Type B pancreatic cell (in vitro differentiated cells): ENCODE measurements around the gene AANAT. TPM values are rescaled to one million over a fixed set of nuclear protein-coding genes. Genes with fewer than 3 reads are reported as not detected.

ENCODE experiments used
- DNase-seq: peaks from one replicate; pipeline ENCODE4 v3.0.0; 2021; ENCODE audit warnings: mixed read lengths; ENCODE audit not compliant: unreplicated experiment; ENCODE audit errors: extremely low spot score
- H3K27ac Mint-ChIP-seq: 2 replicates; pipeline ENCODE4 v1.8.0; 2021; ENCODE audit warnings: mild to moderate bottlenecking, mixed read lengths
- H3K27me3 Mint-ChIP-seq: 2 replicates; pipeline ENCODE4 v1.8.0; 2021; ENCODE audit warnings: mixed read lengths
- H3K36me3 Mint-ChIP-seq: 2 replicates; pipeline ENCODE4 v1.8.0; 2021; ENCODE audit warnings: mixed read lengths
- H3K4me1 Mint-ChIP-seq: one replicate; pipeline ENCODE4 v1.8.0; 2021; ENCODE audit warnings: mixed read lengths; ENCODE audit not compliant: unreplicated experiment
- H3K4me3 Mint-ChIP-seq: 2 replicates; pipeline ENCODE4 v1.8.0; 2021; ENCODE audit warnings: mild to moderate bottlenecking, mixed read lengths
- H3K9me3 Mint-ChIP-seq: 2 replicates; pipeline ENCODE4 v1.8.0; 2021; ENCODE audit warnings: mixed read lengths
- CTCF ChIP-seq: fragments of 200-600 bp; sonication (generic); conservative IDR thresholded peaks from 2 replicates; pipeline ENCODE4 v1.5.0; 2021; ENCODE audit warnings: antibody characterized with exemption, mild to moderate bottlenecking
- total RNA-seq: library from RNA; stranded (reverse); gene quantifications from 2 replicates; pipeline ENCODE4 v1.2.1, GENCODE V29; 2021; ENCODE audit warnings: low replicate concordance

Gene AANAT
- total RNA-seq, 1 donor from 2014 or later: not detected

GRCh38 chr17:76496464-76496863 is 29.1 kb downstream of the AANAT start:
- no peak overlapping the region for H3K27ac Mint-ChIP-seq
- no peak overlapping the region for H3K4me3 Mint-ChIP-seq
- H3K9me3 Mint-ChIP-seq: no peaks in the 10 kb centered on the region
- no peak for TF ChIP-seq CTCF
- H3K36me3 Mint-ChIP-seq: no peaks in the 10 kb centered on the region
- DNase-seq: no peak
- peaks cover 6% of the 10 kb centered on the region for H3K27me3 Mint-ChIP-seq
- peaks cover 34% of the 10 kb centered on the region for H3K4me1 Mint-ChIP-seq

GRCh38 chr17:76497699-76497978 is 30.2 kb downstream of the AANAT start:
- no peak overlapping the region for H3K27ac Mint-ChIP-seq
- H3K36me3 Mint-ChIP-seq: no peaks in the 10 kb centered on the region
- TF ChIP-seq CTCF: no peak
- no peaks in the 10 kb centered on the region for H3K9me3 Mint-ChIP-seq
- H3K4me3 Mint-ChIP-seq: no peak overlapping the region
- H3K27me3 Mint-ChIP-seq: peaks cover 11% of the 10 kb centered on the region
- no peak for DNase-seq
- H3K4me1 Mint-ChIP-seq: peaks cover 39% of the 10 kb centered on the region

GRCh38 chr17:76497979-76498875 is 30.8 kb downstream of the AANAT start:
- Mint-ChIP-seq H3K4me3 (peak overlapping the region; percentile 80), H3K27me3 (peaks cover 11% of the 10 kb centered on the region), H3K27ac (peak overlapping the region; percentile 63), H3K36me3 (no peaks in the 10 kb centered on the region), H3K4me1 (peaks cover 37% of the 10 kb centered on the region), H3K9me3 (no peaks in the 10 kb centered on the region)
- DNase-seq: no peak
- TF ChIP-seq CTCF: no peak

- H3K4me1 Mint-ChIP-seq: peaks cover 35% of the 10 kb centered on the region
- peaks cover 11% of the 10 kb centered on the region for H3K27me3 Mint-ChIP-seq
- no peaks in the 10 kb centered on the region for H3K36me3 Mint-ChIP-seq
- H3K27ac Mint-ChIP-seq: no peak overlapping the region
- DNase-seq: no peak
- peak overlapping the region; percentile 80 for H3K4me3 Mint-ChIP-seq
- no peaks in the 10 kb centered on the region for H3K9me3 Mint-ChIP-seq
- no peak for TF ChIP-seq CTCF
Measured at GRCh38 chr17:76498876-76499251, 31.5 kb downstream of the AANAT start.

- H3K4me3 Mint-ChIP-seq: peak overlapping the region; percentile 80
- no peaks in the 10 kb centered on the region for H3K36me3 Mint-ChIP-seq
- H3K27ac Mint-ChIP-seq: no peak overlapping the region
- peaks cover 14% of the 10 kb centered on the region for H3K27me3 Mint-ChIP-seq
- H3K9me3 Mint-ChIP-seq: no peaks in the 10 kb centered on the region
- no peak for DNase-seq
- no peak for TF ChIP-seq CTCF
- peaks cover 35% of the 10 kb centered on the region for H3K4me1 Mint-ChIP-seq
Measured at GRCh38 chr17:76499267-76499667, 31.9 kb downstream of the AANAT start.
